HG03135 (cell line): ENCODE measurements around the gene CLCN4.

Experiments used
- ATAC-seq: cut with Tn5 transposase; IDR thresholded peaks from one replicate; pipeline ENCODE4 v1.9.1; 2021; ENCODE audit warnings: mild to moderate bottlenecking, moderate library complexity; ENCODE audit not compliant: unreplicated experiment

Gene CLCN4

GRCh38 chrX:10129229-10129628 is 27.5 kb upstream of the CLCN4 start:
- no peak for ATAC-seq

GRCh38 chrX:10130354-10130753 is 26.4 kb upstream of the CLCN4 start:
- no peak for ATAC-seq

- no peak for ATAC-seq
Observed at GRCh38 chrX:10133980-10134676, 22.6 kb upstream of the CLCN4 start.

- ATAC-seq = no peak
Observed at GRCh38 chrX:10134921-10135320, 21.9 kb upstream of the CLCN4 start.

- no peak for ATAC-seq
Observed at GRCh38 chrX:10135561-10136399, 21.0 kb upstream of the CLCN4 start.

- no peak for ATAC-seq
Observed at GRCh38 chrX:10138726-10139125, 18.0 kb upstream of the CLCN4 start.

- ATAC-seq = no peak
Observed at GRCh38 chrX:10140264-10140663, 16.5 kb upstream of the CLCN4 start.

- ATAC-seq = no peak
Observed at GRCh38 chrX:10142041-10142599, 14.7 kb upstream of the CLCN4 start.

- ATAC-seq = no peak
Observed at GRCh38 chrX:10143071-10143983, 13.4 kb upstream of the CLCN4 start.

GRCh38 chrX:10146346-10146745 is 10.4 kb upstream of the CLCN4 start:
- no peak for ATAC-seq

GRCh38 chrX:10152086-10152485 is 4.7 kb upstream of the CLCN4 start:
- ATAC-seq = no peak

GRCh38 chrX:10155137-10155536 is 1.6 kb upstream of the CLCN4 start:
- ATAC-seq = no peak

GRCh38 chrX:10157032-10157341 is 212 bp downstream of the CLCN4 start:
- ATAC-seq = no peak

GRCh38 chrX:10157543-10157942 is 768 bp downstream of the CLCN4 start:
- ATAC-seq = no peak

GRCh38 chrX:10158279-10159144 is 1.7 kb downstream of the CLCN4 start:
- ATAC-seq = no peak

- ATAC-seq = no peak
Observed at GRCh38 chrX:10159145-10159468, 2.3 kb downstream of the CLCN4 start.

GRCh38 chrX:10160211-10160610 is 3.4 kb downstream of the CLCN4 start:
- ATAC-seq = no peak

- no peak for ATAC-seq
Observed at GRCh38 chrX:10163031-10163430, 6.3 kb downstream of the CLCN4 start.

GRCh38 chrX:10164879-10165278 is 8.1 kb downstream of the CLCN4 start:
- no peak for ATAC-seq

GRCh38 chrX:10165580-10166247 is 8.9 kb downstream of the CLCN4 start:
- ATAC-seq = no peak
